ENCODE measurements around the gene HUNK.
A peak's percentile ranks its signal among the peaks of the same experiment; 100 is the strongest.
"Not testable (repeated sequence)": the region's sequence is repeated elsewhere in the genome, so short reads cannot be mapped to it uniquely, and the experiment has no call there.

HUNK gene

DNA sequence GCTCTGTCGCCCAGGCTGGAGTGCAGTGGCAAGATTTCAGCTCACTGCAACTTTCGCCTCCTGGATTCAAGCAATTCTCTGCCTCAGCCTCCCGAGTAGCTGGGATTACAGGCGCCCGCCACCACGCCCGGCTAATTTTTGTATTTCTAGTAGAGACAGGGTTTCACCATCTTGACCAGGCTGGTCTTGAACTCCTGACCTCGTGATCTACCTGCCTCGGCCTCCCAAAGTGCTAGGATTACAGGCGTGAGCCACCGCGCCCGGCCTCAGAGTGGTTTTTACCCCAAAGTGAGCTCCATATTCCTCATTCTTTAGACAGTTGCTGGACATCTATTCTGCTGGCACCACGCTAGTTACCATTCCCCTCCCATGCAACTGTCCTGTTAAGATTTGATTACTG lies 1.4 kb upstream of the HUNK start:
- not testable (repeated sequence) for DNase-seq

DNA sequence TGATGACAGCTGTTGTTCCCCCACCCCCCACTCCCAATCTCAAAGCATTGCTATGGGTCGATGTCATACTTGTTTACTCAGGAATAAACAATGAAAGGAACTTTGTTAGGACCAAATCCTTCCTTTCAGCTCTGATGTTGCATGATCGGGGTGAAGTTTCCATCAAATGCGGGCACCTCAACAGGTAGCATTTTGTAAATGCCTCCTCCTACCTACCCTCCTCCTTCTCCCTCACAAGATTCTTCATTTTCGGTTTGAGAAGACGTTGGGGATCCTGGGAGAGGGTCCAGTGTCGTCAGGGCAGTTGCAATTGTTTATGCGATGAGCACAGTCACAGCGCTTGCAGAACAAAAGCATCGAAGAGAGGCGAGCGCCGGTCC lies 758 bp upstream of the HUNK start:
- DNase-seq = no peak

DNA sequence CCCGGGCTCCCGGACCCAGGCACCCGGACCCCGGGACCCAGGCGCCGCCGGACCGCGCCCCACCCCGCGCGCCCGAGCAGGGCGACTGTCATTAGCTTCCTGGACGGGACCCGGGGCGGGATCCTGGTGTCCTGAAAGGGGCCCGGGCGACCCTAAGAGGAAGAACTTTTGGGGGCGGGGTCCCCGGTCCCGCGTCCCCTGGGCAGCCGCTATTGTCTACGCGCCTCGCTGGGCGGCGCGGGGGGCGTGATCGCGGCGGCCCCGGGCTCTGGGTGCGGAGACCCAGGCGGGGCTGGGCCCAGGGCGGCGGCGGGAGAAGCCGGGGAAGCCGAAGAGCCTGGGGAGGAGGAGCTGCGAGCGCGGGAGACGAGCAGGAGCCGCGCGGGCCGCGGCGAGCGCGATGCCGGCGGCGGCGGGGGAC lies 465 bp downstream of the HUNK start:
- DNase-seq = no peak

DNA sequence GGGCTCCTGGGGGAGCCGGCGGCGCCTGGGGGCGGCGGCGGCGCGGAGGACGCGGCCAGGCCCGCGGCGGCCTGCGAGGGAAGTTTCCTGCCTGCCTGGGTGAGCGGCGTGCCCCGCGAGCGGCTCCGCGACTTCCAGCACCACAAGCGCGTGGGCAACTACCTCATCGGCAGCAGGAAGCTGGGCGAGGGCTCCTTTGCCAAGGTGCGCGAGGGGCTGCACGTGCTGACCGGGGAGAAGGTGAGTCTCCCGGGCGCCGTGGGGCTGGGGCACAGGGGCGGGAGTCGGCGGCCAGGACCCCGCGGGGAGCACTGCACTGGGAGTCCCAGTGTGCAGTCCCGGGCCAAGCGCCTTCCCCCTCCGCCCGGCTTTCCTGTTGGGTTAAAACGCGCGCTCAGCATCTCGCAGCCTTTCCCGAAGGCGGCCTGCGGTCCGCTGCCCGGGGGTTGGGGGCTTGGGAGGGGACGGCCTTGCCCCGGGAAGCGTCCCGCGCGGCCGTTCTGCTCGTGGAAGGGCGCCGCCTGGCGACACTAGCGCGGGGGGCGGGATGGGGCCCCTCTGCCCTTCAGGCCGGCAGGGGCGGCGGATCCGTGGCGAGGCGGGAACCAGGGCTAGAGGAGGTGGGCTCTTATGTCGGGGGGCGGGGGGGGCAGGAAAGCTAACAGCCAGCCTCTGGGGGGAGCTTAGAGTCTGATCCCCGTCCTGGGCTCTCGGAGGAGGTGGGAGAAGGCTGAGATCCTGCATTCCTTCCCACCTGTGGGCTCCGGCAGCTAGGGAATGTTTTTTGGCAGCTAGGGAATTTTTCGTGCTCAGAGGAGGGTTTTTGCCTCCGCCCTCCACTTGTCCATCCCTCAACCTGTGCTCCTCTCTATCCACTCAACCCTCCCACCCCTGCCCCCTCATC lies 1.1 kb downstream of the HUNK start:
- DNase-seq = peak; percentile 57

DNA sequence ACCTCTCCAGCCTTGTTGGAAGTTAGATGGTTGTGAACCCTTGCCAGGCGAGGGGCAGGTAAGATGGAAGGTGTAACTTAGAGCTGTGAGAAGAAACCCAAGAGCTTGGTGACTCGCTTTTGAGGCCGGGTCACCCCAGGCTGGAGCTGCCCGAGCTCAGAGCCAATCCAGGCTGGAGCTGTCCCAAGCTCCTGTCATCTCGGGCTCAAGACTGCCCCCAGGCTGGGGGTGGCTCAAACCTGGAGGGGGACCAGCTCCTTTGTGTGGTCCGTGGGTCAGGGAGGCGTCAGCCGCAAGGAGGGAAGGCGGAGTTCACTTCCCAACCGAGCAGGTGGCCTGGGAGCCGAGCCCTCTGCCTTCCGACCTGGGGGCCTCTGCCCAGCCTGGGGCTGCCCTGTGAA lies 2.0 kb downstream of the HUNK start:
- DNase-seq = no peak

DNA sequence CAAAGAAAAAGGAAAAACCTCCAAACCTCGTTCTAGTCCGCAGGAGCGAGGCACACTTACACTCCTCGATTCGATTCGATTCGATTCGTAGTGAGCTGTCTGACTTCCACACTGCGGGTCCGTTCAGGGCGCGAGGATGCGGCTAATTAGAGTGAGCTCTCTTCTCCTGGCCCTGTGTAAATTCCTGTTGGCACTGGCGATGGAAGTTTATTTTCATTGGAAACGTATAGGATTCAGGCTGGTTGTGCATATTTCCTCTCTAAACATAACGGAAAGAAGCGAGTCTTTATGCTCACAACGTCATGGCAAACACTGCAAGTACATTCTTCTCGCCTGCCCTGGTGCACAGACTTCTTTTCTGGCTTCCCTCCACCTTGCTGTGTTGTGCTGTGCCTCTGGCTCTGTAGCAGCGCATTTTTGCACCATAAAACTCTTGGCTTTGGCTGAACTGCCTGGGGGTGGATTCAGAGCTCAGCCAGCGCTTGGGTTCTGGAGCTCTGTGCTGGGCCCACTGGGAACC lies 2.7 kb downstream of the HUNK start:
- DNase-seq = peak; percentile 59

DNA sequence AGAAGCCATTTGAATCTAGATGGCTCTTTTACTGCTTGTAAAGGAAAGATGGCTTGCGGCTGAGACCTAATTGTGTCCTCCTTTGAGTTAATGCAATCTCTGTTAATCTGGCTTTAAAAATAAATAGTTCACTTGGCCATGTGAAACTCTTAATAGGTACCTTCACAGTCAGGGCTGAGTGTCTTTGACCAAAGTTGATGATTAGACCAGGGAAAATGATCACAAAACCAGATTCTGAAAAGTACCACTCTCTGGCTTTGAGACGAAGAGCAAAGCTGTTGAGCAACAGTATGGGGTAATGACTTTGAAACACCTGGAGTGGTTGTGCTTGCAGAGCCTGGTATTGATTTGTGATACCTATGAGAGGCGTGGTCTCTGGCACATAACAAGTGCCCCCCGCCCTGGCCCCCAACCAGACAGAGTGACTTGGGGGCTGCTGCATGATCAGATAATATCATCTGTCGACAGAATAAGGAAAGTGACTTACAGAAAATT lies 4.7 kb downstream of the HUNK start:
- DNase-seq = no peak

DNA sequence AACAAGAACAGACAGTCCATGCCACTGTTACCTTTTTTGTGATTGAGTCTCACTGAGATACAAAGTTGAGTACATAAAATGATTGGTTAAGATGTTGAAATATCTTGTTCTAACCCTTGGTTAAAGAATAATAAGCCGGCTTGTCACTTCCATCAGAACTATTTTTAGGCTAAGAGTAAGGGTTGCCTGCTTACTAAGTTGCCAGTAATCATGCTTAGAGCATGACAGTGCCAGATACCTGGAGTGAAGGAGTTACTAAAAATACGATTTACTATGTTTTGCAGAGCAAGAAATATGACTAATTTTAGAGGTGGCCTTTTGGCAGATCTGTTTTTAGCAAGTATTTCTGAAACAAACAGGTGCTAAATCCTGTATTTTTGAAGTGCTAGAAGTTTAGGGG lies 6.0 kb downstream of the HUNK start:
- DNase-seq = no peak

DNA sequence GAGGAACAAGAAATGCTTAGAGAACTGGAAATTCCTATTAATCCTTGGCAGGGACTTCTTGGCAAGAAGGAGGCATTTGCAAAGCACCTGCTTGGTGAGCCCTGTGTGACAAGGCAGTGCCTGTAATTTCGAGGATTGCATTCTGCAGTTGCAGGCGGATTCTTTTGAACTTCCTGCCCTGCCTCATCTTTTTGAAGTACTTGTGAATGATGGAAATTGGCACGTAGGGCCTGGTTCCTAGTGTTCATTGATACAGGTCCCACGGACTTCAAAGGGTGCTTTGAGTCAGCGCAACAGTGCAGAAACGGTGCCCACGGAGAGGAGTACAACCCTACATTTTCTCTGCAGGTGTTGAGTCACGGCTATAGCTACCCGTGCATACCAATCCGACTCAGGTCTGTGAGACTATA lies 6.4 kb downstream of the HUNK start:
- no peak for DNase-seq

DNA sequence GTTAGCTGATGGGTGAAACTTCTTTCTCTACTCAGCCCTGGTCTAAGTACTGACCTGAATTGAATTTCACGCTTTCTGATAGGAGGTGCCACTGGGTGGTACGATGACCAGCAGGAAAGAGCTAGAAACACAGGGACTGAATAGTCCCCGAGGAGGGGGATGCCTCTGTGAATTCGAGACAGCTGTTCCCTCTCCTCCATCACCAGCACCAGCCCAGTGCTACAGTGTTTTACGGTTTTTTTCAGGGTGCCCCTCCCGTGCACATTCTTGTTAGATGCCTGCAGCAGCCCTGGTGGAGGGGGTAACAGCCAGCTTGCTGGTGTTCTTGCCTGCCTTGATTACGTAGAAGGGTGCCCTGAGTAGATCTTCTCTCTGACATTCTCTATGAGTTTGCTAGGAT lies 7.1 kb downstream of the HUNK start:
- DNase-seq = no peak

DNA sequence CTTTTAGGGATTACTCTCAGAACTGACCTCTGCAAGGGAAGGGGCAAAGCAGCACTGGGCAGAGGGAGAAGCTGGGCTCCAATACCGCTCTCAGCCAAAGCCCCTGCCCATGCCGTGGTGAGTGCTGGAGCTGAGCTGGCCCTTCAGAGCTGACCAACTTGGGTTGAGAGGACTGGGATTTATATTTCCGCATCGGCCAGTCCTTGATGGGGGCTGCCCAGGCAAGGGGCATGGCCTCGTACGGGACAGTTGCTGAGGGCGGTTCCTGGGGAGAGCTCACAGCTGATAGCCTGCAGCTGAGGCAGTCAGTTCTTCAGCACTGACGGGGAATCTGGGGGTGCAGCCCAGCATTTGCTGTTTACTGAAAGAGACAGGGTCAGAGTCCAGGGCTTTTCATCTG lies 8.0 kb downstream of the HUNK start:
- DNase-seq = no peak

DNA sequence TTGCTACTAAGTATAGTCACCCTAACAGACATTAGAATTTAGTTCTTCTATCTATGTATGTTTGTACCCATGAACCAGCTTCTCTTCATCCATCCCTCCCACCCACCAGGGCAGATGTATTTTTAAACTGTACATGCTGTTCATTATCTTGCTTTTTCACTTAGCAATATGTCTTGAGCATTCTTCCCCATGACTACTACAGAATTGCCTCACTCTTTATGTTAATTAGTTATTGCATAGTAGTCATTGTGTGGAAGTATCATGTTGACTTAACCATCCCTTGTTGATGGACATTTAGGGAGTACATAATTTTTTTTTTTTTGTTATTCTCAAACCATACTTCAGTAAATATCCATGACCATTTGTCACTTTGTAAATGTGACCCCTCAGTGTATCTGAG lies 9.9 kb downstream of the HUNK start:
- no peak for DNase-seq

DNA sequence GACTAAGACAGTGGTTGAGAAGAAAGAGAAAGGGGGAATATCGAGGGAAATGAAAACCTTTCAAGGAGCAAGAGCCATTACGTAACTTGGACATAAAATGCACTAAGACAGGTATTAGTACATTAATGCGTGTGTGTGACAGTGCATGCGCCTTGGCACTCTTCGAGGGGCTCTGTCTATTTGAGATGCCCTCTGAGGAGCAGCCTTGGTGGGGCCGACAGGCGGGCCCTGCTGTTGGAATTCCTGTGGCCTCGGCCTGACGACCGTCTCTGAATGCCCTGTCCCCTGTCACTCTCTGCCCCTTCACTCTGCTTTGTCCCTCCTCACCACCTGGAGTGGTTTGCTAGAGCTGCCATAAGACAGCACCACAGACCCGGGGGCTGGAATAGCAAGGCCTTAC lies 12.3 kb downstream of the HUNK start:
- DNase-seq = no peak

DNA sequence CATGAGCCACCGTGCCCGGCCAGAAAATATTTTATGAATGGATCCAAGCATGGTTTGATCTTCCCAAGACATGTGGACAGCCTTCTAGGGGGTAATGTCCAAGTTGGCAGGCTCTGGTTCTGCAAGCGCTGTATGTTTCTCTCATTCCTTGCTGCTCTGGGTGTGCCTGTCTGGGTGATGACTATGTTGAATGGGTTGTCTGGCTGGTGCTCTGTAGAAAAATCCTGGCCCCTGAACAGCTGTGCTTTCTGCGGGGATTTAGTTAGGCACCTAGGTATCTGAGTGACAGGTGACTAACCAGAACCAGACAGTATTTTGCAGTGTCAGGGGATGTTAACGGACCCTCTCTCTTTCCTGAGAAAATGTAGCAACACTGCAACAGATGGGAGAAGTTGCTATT lies 14.1 kb downstream of the HUNK start:
- DNase-seq = no peak

DNA sequence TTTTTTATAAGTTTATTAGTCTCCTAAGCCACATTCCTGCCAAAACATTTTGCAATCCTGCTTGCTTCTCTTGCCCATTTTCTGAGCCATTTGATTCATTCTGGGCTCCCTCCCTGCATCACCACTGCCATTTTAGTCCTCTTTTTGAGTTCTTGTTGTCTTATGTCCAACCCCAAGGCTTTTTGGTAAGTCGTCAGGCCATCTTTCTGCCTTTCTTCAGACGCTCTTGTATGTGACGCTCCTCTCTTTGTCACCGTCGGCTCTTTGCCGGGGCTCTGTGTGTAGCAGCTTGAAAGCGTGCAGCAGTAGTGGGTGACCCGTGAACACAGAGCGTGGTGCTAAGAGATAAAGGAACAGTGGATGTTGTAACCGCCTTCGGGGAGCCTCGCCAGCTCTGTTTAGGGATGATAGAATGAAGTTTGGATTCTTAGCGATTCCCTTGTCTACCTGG lies 14.6 kb downstream of the HUNK start:
- DNase-seq = no peak

DNA sequence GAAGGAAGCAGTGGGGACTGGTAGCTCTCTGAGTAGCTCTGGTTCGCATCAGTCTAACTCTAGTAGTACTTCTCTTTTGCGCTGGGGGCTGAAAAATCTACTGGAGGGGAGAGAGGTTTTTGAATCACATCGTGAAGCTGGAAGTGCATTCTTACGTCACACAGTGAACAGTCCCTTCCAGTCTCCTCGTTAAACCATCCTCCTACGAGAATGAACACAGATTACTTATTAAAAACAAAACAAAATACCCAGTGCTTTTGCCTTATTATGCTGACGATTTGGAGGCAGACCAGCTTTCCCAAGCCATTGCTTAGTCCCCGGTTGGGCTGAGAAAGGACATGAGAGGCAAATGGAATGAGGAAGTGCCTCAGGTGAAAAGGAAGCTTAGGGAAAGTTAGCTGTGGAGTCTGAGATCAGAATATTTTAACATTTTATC lies 16.1 kb downstream of the HUNK start:
- peak; percentile 36 for DNase-seq

DNA sequence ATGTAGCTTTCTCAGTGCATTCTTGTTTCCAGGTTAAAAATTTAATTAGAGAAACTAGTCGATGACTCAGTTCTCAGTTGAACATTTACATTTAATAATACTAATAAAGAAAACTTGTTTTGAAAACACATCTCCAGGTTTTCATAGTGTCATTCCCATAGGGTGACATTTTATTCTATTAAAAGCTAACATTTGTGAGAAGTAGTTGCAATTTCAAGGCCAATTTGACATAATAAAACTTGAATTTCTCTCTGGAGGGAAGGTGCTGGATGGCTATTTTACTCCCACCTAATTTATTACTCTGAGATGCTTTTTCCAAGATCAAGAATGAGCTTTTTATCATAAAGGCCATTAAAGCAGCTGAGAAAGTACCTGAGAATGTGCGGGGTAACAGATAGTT lies 16.6 kb downstream of the HUNK start:
- no peak for DNase-seq

DNA sequence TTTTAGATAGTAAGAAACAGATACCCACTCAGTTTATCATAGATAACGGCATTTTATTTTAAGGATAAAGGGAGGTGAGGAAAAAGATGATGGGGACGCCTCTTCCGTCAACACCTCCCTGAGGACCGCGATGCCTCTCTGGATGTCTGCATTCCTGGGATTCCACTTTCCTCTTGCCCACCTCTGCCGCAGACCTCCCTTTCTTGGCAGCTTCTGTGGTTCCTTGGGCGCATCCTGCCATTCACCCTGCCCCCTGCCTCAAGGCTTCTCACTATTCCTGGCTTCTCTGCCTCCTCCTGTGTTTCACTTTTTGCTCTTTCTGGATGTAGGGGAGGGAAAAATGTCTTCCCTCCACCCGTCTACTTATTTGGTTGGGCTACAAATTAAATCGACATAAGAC lies 19.9 kb downstream of the HUNK start:
- peak; percentile 33 for DNase-seq

DNA sequence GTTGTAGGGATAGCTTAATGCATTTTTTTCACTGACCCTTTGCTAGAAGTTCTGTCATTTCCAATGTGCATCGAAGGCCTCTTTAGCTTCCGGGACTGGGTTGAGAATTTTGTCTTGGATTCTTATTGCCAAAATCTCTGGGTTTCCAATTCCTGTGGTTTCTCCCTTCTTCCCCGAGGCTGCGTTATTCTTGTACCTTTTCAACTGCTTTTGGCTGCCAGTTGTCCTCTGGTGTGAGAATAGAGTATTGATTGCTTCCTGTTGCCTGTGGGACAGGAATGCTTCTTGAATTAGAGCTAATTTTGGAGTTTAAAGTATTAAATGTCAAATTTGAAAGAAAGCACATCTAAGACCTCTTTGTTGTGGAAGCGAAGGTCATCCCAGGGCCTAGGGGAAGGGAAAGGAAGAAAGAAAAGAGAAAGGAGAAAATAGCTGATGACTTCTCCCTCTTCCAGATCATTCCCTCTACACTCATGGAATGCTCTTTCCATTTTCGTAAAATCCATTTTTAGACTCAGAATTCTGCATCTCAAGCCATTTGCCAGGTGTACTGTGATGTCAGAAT lies 21.1 kb downstream of the HUNK start:
- peak; percentile 73 for DNase-seq

DNA sequence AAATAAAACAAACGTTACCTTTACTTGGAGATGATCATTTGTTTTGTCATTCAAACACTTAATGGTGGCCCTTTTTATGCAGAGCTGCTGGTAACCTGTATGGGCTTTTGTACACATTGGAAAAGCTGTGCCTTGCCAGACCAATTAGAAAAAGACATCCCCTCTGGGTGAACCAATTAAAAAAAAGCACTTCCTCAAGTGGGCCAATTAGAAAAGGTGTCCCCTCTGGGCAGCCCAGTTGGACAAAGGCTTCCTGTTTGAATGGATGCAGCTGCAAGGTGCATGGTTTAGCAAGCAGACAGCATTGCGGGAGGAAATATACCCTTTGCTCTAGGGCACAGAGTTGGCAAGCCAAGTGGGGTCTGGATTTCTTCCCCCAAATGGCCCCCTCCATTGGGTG lies 21.6 kb downstream of the HUNK start:
- no peak for DNase-seq

DNA sequence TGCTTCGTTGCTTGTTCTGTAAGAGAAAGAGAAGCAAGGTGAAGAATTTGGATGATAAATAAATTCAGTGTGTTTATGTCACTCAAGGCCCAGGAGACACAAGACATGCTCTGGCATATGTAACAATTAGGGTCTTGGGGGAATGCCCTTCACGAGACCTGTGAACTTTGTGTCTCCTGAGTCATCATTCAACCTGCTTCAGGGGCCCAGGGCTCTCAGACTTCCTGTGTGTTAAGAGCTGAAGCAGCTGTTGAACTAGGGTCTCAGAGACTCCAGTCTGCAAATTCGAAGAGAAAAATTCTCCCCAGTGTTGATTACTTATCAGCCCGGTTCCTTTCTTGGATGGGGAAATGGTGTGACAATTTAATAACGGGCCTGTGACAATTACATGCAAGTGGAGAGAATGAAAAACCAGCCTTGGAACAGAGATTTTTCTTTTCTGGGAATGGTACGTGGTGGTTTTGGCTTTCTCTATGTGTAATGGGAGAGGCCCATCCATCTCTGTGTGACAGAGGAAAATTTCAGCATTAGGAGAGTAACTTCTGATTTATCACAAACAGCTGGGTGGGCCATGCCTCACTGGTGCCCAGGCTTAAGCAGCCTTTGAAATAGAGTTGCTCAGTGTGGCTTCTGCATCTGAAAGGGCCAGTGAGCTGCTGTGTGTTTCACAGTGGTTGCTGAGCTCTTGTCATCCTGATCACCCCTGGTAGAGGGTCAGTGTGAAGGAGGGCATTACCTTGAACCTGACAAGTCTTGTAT lies 22.4 kb downstream of the HUNK start:
- DNase-seq = peak; percentile 60

DNA sequence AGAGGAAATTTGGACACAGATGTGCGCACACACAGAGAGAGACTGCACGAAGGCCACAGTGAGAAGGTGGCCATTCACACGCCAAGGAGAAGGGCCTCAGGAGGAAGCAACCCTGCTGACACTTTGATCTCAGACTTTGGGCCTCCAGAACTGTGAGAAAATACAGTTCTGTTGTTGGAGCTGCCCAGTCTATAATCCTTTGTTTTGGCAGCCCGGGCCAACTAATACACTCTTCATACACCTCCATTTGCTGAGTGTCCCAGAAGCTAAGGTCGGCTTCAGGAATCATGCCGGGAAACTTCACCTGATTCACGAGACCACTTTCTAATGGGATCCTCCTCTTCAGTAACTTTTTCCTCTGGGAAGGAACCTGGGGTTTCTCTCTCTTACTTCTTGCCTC lies 23.2 kb downstream of the HUNK start:
- no peak for DNase-seq

DNA sequence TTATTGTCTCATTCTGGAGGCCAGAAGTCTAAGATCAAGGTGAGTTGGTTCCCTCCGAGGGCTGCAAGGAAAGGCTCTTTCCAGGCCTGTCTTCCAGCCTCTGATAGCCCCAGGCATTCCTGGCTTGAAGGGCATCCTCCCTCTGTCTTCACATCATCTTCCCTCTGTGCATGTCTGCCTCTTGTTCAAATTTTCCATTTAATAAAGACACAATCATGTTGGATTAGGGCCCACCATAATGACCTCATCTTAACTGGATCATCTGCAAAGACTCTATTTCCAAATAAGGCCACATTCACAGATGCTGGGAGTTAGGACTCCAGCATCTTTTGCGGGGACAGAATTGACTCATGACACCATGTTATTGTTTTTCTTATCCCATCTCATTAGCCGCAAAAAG lies 24.5 kb downstream of the HUNK start:
- DNase-seq = peak; percentile 92
